Smooth muscle cell (in vitro differentiated cells): ENCODE data around the gene ASB17. TPM values are rescaled to one million over a fixed set of nuclear protein-coding genes. Genes with fewer than 3 reads are reported as not detected.

Experiments
- DNase-seq: peaks from one replicate; lab custom pipeline; 2025; ENCODE audit not compliant: unreplicated experiment; lab: John Stamatoyannopoulos, UW
- H2AFZ ChIP-seq: fragments of 200-600 bp; sonication (generic); 2 replicates; pipeline ENCODE4 v1.6.0; 2016; ENCODE audit warnings: antibody characterized with exemption, low read depth, mild to moderate bottlenecking
- H3F3A ChIP-seq: fragments of 200-600 bp; sonication (generic); 2 replicates; pipeline ENCODE4 v1.6.0; 2017; ENCODE audit warnings: antibody characterized with exemption, low read depth
- H3K27ac ChIP-seq: fragments of 200-600 bp; sonication (generic); 2 replicates; pipeline ENCODE4 v1.5.1; 2016; ENCODE audit warnings: low read depth, mild to moderate bottlenecking
- H3K27me3 ChIP-seq: fragments of 200-600 bp; sonication (generic); 2 replicates; pipeline ENCODE4 v1.6.1; 2016; ENCODE audit warnings: low read depth, mild to moderate bottlenecking
- H3K36me3 ChIP-seq: fragments of 200-600 bp; sonication (generic); 2 replicates; pipeline ENCODE4 v1.5.1; 2016; ENCODE audit warnings: low read depth
- H3K4me1 ChIP-seq: fragments of 200-600 bp; sonication (generic); 2 replicates; pipeline ENCODE4 v1.5.1; 2016; ENCODE audit warnings: low read depth
- H3K4me2 ChIP-seq: fragments of 200-600 bp; sonication (generic); 2 replicates; pipeline ENCODE4 v1.6.0; 2016; ENCODE audit warnings: mild to moderate bottlenecking
- H3K4me3 ChIP-seq: fragments of 200-600 bp; sonication (generic); 2 replicates; pipeline ENCODE4 v1.5.1; 2016; ENCODE audit warnings: mild to moderate bottlenecking
- H3K79me2 ChIP-seq: fragments of 200-600 bp; sonication (generic); 2 replicates; pipeline ENCODE4 v1.6.0; 2016; ENCODE audit warnings: low read depth, mild to moderate bottlenecking
- H3K9ac ChIP-seq: fragments of 200-600 bp; sonication (generic); 2 replicates; pipeline ENCODE4 v1.6.0; 2016; ENCODE audit warnings: low read depth
- H3K9me3 ChIP-seq: fragments of 200-600 bp; sonication (generic); replicated peaks from 2 replicates; pipeline ENCODE4 v1.5.1; 2016; ENCODE audit warnings: low read depth
- H4K20me1 ChIP-seq: fragments of 200-600 bp; sonication (generic); 2 replicates; pipeline ENCODE4 v1.6.0; 2016; ENCODE audit warnings: low read depth
- WGBS: methylation state at CpG from one replicate; pipeline ENCODE4 v1.1.7; 2016; ENCODE audit warnings: low lambda C conversion rate; 5-methylcytosine and 5-hydroxymethylcytosine counted together
- polyA plus RNA-seq: library from polyadenylated mRNA; unstranded; fragments of >200 nt; fragmentation: Nextera tagmentation; extraction: Ambion mirVana; gene quantifications from 2 replicates; pipeline ENCODE4 v1.2.1, GENCODE V29; 2016
- total RNA-seq: library from RNA; depleted of rRNA; stranded (reverse); fragments of >200 nt; gene quantifications from 2 replicates; pipeline ENCODE4 v1.2.3, GENCODE V29; 2014
- TF ChIP-seq, protein P1 (sequence below): fragments of 200-600 bp; sonication (generic); IDR thresholded peaks from 2 replicates; pipeline ENCODE4 v1.5.1; 2017; ENCODE audit warnings: borderline replicate concordance, mild to moderate bottlenecking, antibody characterized with exemption; ENCODE audit not compliant: insufficient read depth, poor library complexity, severe bottlenecking

The ASB17 gene, protein sequence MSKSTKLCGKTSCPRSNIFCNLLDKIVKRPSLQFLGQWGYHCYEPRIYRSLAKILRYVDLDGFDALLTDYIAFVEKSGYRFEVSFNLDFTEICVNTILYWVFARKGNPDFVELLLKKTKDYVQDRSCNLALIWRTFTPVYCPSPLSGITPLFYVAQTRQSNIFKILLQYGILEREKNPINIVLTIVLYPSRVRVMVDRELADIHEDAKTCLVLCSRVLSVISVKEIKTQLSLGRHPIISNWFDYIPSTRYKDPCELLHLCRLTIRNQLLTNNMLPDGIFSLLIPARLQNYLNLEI
- total RNA-seq, result not detected in 2 replicates
- polyA plus RNA-seq, result not detected in 2 replicates

DNA sequence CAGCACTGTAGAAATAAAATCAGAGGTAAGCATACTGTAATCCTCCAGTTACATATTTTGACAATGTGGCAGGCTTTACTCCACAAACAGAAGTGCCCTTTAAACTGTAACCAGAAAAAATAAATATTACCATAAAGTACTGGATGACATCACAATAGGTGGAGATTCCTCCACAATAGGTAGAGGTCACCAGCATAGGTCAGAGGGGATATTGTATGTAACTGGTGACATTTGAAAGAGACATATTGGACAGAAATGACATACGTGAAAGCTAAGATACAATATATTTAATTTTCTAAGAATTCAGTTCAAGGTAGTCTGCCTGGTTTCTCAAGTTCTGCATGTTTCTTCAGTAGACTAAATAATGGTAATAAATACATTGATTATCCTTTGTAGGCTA, at the start of gene ASB17:
Gene ASB17 (minus strand): TSS at position 101 of the 400 bp plus-strand sequence. CDS start 113 bp downstream, outside the sequence.
- Histone ChIP-seq H3K4me1 (peaks cover 5% of the 10 kb centered on the region), H3F3A (no peaks in the 10 kb centered on the region), H3K27me3 (no peaks in the 10 kb centered on the region), H3K9ac (no peak within 1 kb of the TSS), H3K36me3 (no peaks in the 10 kb centered on the region), H3K79me2 (no peaks in the 10 kb centered on the region), H4K20me1 (no peaks in the 10 kb centered on the region), H2AFZ (no peak within 1 kb of the TSS), H3K9me3 (no peaks in the 10 kb centered on the region), H3K4me3 (no peak within 1 kb of the TSS), H3K4me2 (no peak within 1 kb of the TSS), H3K27ac (no peak within 1 kb of the TSS)
- DNase-seq, result no peak
- 91% methylated on average over 1 of the region's 1 CpG for WGBS
- TF ChIP-seq, protein P1, sequence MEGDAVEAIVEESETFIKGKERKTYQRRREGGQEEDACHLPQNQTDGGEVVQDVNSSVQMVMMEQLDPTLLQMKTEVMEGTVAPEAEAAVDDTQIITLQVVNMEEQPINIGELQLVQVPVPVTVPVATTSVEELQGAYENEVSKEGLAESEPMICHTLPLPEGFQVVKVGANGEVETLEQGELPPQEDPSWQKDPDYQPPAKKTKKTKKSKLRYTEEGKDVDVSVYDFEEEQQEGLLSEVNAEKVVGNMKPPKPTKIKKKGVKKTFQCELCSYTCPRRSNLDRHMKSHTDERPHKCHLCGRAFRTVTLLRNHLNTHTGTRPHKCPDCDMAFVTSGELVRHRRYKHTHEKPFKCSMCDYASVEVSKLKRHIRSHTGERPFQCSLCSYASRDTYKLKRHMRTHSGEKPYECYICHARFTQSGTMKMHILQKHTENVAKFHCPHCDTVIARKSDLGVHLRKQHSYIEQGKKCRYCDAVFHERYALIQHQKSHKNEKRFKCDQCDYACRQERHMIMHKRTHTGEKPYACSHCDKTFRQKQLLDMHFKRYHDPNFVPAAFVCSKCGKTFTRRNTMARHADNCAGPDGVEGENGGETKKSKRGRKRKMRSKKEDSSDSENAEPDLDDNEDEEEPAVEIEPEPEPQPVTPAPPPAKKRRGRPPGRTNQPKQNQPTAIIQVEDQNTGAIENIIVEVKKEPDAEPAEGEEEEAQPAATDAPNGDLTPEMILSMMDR, result no peak

DNA sequence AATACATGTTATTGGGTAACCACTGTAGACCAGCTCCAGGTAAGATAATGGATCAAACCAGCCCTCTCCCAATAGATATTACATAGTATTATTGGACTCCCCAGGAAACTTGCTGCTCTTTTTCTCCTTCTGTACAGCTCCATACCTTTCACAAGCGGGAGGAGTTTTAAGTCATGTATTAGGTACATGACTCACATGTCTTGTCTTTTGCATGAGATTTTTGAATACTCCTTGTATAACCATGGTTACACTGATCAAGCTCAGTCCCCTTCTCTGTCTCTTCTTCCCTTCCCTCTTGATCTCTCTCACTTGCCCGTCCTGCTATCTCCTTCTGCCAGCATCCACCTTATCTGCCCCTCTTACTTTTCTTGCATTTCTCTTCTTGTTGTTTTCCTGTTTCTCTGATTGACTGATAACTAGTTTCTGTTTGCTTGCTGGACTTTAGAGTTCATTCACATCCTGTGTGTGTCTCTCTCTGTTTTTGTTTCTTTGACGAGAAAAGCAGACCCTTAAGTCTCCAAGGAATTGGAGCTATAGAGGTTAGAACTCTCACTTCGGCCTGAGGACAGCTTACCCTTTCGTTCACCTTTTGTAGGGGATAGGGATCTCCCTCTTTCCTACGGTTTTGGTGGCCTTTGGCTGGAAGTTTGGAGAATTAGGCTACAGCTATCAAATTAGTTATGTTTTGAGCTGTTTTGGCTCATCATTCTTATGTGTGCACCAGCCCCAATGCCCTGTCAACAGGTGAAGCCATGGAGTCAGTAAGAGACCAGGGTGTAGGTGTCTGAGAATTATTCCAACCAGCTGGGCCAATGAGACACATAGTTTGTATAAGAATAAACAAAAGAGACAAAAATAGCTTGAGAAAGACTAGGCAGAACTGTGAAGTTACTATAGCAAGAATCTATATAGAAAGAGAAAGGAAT, 49.0 kb upstream of the ASB17 start:
- Histone ChIP-seq H3K4me1 (no peaks in the 10 kb centered on the region), H3K36me3 (no peaks in the 10 kb centered on the region), H3K27me3 (no peaks in the 10 kb centered on the region), H3K4me3 (no peak overlapping the region), H3K79me2 (no peaks in the 10 kb centered on the region), H3K27ac (no peak overlapping the region), H3K9me3 (no peaks in the 10 kb centered on the region), H3F3A (no peaks in the 10 kb centered on the region), H3K9ac (no peak overlapping the region), H2AFZ (no peak overlapping the region), H4K20me1 (no peaks in the 10 kb centered on the region), H3K4me2 (no peak overlapping the region)
- TF ChIP-seq, protein P1, result no peak
- WGBS, result 81% methylated on average over 6 of the region's 6 CpGs
- no peak for DNase-seq

DNA sequence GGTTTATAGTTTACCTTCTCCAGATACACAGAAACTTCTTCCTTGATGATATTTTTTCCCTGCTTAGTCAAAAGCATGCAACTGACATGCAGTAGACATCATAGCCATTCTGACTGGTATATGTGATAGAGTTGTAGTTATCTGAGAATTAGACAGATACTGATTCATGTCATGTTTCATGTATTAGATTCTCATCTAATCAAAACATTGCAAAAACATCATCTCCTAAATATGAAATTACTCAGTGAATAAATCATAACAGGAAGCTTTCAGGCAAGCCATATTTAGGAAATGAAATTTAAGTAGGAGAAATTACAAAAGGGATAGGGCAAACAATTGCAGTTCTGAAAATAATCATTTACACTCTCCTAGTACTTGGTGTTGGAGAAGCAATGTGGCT, 38.4 kb upstream of the ASB17 start:
- no peak overlapping the region for H3K27ac ChIP-seq
- no peak overlapping the region for H3K4me3 ChIP-seq
- H3K9ac ChIP-seq, result no peak overlapping the region
- H2AFZ ChIP-seq, result no peak overlapping the region
- no peaks in the 10 kb centered on the region for H3K36me3 ChIP-seq
- H3K9me3 ChIP-seq, result no peaks in the 10 kb centered on the region
- H4K20me1 ChIP-seq, result no peaks in the 10 kb centered on the region
- H3K4me2 ChIP-seq, result no peak overlapping the region
- H3K27me3 ChIP-seq, result no peaks in the 10 kb centered on the region
- no peak for DNase-seq
- no peaks in the 10 kb centered on the region for H3K4me1 ChIP-seq
- H3F3A ChIP-seq, result no peaks in the 10 kb centered on the region
- TF ChIP-seq, protein P1, result no peak
- no peaks in the 10 kb centered on the region for H3K79me2 ChIP-seq
